ENCODE results near the gene RAB5IF. TPM values are rescaled to one million over a fixed set of nuclear protein-coding genes. Genes with fewer than 3 reads are reported as not detected.
A peak's percentile ranks its signal among the peaks of the same experiment; 100 is the strongest.

RAB5IF gene
- total and polyA plus RNA-seq, 2 of the 13 experiments (the other 11 are each of a cell fraction or from before 2014, with no cell fraction given): 261 to 305 TPM

- TF ChIP-seq, protein P1, sequence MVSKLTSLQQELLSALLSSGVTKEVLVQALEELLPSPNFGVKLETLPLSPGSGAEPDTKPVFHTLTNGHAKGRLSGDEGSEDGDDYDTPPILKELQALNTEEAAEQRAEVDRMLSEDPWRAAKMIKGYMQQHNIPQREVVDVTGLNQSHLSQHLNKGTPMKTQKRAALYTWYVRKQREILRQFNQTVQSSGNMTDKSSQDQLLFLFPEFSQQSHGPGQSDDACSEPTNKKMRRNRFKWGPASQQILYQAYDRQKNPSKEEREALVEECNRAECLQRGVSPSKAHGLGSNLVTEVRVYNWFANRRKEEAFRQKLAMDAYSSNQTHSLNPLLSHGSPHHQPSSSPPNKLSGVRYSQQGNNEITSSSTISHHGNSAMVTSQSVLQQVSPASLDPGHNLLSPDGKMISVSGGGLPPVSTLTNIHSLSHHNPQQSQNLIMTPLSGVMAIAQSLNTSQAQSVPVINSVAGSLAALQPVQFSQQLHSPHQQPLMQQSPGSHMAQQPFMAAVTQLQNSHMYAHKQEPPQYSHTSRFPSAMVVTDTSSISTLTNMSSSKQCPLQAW (CRISPR knock-in tag; IDR thresholded peaks at IDR 0.05): no peak
- TF ChIP-seq POLR2AphosphoS2 (IDR thresholded peaks at IDR 0.05; ENCODE audit: low read depth, low read length): no peak
- no peak for TF ChIP-seq USF2 (IDR thresholded peaks at IDR 0.05; ENCODE audit: low read depth, low read length)
- TF ChIP-seq USF2 (CRISPR knock-in tag; IDR thresholded peaks at IDR 0.05; ENCODE audit: borderline replicate concordance): no peak
- TF ChIP-seq, protein P2, sequence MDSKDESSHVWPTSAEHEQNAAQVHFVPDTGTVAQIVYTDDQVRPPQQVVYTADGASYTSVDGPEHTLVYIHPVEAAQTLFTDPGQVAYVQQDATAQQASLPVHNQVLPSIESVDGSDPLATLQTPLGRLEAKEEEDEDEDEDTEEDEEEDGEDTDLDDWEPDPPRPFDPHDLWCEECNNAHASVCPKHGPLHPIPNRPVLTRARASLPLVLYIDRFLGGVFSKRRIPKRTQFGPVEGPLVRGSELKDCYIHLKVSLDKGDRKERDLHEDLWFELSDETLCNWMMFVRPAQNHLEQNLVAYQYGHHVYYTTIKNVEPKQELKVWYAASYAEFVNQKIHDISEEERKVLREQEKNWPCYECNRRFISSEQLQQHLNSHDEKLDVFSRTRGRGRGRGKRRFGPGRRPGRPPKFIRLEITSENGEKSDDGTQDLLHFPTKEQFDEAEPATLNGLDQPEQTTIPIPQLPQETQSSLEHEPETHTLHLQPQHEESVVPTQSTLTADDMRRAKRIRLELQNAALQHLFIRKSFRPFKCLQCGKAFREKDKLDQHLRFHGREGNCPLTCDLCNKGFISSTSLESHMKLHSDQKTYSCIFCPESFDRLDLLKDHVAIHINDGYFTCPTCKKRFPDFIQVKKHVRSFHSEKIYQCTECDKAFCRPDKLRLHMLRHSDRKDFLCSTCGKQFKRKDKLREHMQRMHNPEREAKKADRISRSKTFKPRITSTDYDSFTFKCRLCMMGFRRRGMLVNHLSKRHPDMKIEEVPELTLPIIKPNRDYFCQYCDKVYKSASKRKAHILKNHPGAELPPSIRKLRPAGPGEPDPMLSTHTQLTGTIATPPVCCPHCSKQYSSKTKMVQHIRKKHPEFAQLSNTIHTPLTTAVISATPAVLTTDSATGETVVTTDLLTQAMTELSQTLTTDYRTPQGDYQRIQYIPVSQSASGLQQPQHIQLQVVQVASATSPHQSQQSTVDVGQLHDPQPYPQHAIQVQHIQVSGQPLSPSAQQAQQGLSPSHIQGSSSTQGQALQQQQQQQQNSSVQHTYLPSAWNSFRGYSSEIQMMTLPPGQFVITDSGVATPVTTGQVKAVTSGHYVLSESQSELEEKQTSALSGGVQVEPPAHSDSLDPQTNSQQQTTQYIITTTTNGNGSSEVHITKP (CRISPR knock-in tag; IDR thresholded peaks at IDR 0.05; ENCODE audit: low read depth): peak; percentile 67; the same call in 1 of the 2 replicates
- no peak for TF ChIP-seq TIGD3 (CRISPR knock-in tag; IDR thresholded peaks at IDR 0.05; ENCODE audit: borderline replicate concordance)
- TF ChIP-seq SRSF1 (optimal IDR thresholded peaks at IDR 0.05; ENCODE audit: low read depth, low read length): no peak
- no peak for TF ChIP-seq PLSCR1 (CRISPR knock-in tag; IDR thresholded peaks at IDR 0.05; ENCODE audit: borderline replicate concordance)
- no peak for TF ChIP-seq NFE2L1 (CRISPR knock-in tag; IDR thresholded peaks at IDR 0.05; ENCODE audit: borderline replicate concordance)
These were observed 33.7 kb upstream of the RAB5IF start (continued) for GRCh38 chr20:36571564-36572504.

All from HepG2 (cell line).